Panc1 (cell line): ENCODE measurements around the gene UGT2A2. TPM values are rescaled to one million over a fixed set of nuclear protein-coding genes. Genes with fewer than 3 reads are reported as not detected.

ENCODE experiments used
- ATAC-seq: fragments of 200-7000 bp; cut with Tn5 transposase; 2 replicates; pipeline ENCODE4 v1.9.1; 2020; ENCODE audit warnings: mild to moderate bottlenecking, moderate library complexity
- BruUV-seq: library from RNA; stranded (reverse); fragments of 400-500 nt; replicated peaks from 2 replicates; lab custom pipeline; 2021; lab: Mats Ljungman, UMichigan
- CTCF ChIA-PET: fragments of 300-600 bp; sonication (Branson Sonifier 250); formaldehyde crosslinking; loops from one replicate; lab custom pipeline; 2022; ENCODE audit warnings: antibody characterized with exemption; lab: Charles Lee
- POLR2A ChIA-PET: fragments of 300-600 bp; sonication (Branson Sonifier 250); formaldehyde crosslinking; loops from one replicate; lab custom pipeline; 2022; ENCODE audit warnings: antibody characterized with exemption; lab: Charles Lee
- DNase-seq: peaks from one replicate; pipeline ENCODE4 v3.0.0-alpha.2; 2010; ENCODE audit warnings: low read depth, low spot score
- H3K27ac ChIP-seq: 2 replicates; pipeline ENCODE4 v1.5.1; 2011; ENCODE audit warnings: mild to moderate bottlenecking, low read length, inconsistent platforms
- H3K27me3 ChIP-seq: fragments of 200-500 bp; sonication (Bioruptor generic); 2 replicates; pipeline ENCODE4 v1.6.0; 2014; ENCODE audit warnings: low read length, inconsistent platforms; ENCODE audit not compliant: control insufficient read depth, insufficient read depth
- H3K36me3 ChIP-seq: fragments of 200-500 bp; sonication (Bioruptor generic); 2 replicates; pipeline ENCODE4 v1.5.1; 2014; ENCODE audit warnings: inconsistent platforms, mild to moderate bottlenecking, low read length, moderate library complexity; ENCODE audit not compliant: control insufficient read depth, insufficient read depth
- H3K4me1 ChIP-seq: 2 replicates; pipeline ENCODE4 v1.5.1; 2011; ENCODE audit warnings: inconsistent platforms, mild to moderate bottlenecking, low read length, moderate library complexity; ENCODE audit not compliant: control insufficient read depth, insufficient read depth
- H3K4me3 ChIP-seq, 2 experiments: 2 replicates each; pipeline ENCODE4 v1.5.1; 2011 to 2012; ENCODE audit warnings: low read depth in 2 of 2, low read length in 2 of 2, mild to moderate bottlenecking in 2 of 2, inconsistent platforms in 1 of 2, moderate library complexity in 1 of 2
- H3K9me3 ChIP-seq: fragments of 200-500 bp; sonication (Bioruptor generic); 2 replicates; pipeline ENCODE4 v1.5.1; 2014; ENCODE audit warnings: low read depth, mild to moderate bottlenecking, inconsistent platforms, low read length, moderate library complexity; ENCODE audit not compliant: control insufficient read depth, insufficient read depth
- POLR2AphosphoS5 ChIP-seq: IDR thresholded peaks from 2 replicates; pipeline ENCODE4 v1.6.1; 2012; ENCODE audit warnings: mild to moderate bottlenecking, low read depth, low read length, moderate library complexity
- SIN3A ChIP-seq: IDR thresholded peaks from 2 replicates; pipeline ENCODE4 v1.6.1; 2012; ENCODE audit warnings: low read depth, mild to moderate bottlenecking, low read length, moderate library complexity, borderline replicate concordance; ENCODE audit not compliant: insufficient read depth
- TCF7L2 ChIP-seq: IDR thresholded peaks from 2 replicates; pipeline ENCODE4 v1.6.1; 2011; ENCODE audit warnings: mild to moderate bottlenecking, low read depth, low read length, inconsistent platforms
- in situ Hi-C: cut with HindIII; loops from 2 replicates; pipeline ENCODE4 v1.10.0; 2016; ENCODE audit warnings: low sequenced_read_pairs, low pct_unique_long_range_greater_than_20kb
- intact Hi-C: fragments of 100-400 bp; cut with micrococcal nuclease; formaldehyde crosslinking; loops from one replicate; pipeline ENCODE4 v1.10.0; 2022; ENCODE audit not compliant: unreplicated experiment
- total RNA-seq: library from RNA; stranded (reverse); gene quantifications from one replicate; pipeline ENCODE4 v1.2.1, GENCODE V29; 2021; ENCODE audit not compliant: unreplicated experiment
- TF ChIP-seq, protein P1 (sequence below), 2 experiments: IDR thresholded peaks; 2 replicates each; pipeline ENCODE4 v1.6.1; 2011 to 2012; ENCODE audit warnings: low read depth in 2 of 2, control low read depth in 1 of 2, low read length in 1 of 2, mild to moderate bottlenecking in 1 of 2, moderate library complexity in 1 of 2; ENCODE audit not compliant: insufficient read depth in 1 of 2
- TF ChIP-seq, protein P2 (sequence below): fragments of 450-650 bp; IDR thresholded peaks from 2 replicates; pipeline ENCODE4 v1.5.1; 2017; ENCODE audit warnings: mild to moderate bottlenecking

Gene UGT2A2
- total RNA-seq, 1 experiment from 2014 or later, result not detected

DNA sequence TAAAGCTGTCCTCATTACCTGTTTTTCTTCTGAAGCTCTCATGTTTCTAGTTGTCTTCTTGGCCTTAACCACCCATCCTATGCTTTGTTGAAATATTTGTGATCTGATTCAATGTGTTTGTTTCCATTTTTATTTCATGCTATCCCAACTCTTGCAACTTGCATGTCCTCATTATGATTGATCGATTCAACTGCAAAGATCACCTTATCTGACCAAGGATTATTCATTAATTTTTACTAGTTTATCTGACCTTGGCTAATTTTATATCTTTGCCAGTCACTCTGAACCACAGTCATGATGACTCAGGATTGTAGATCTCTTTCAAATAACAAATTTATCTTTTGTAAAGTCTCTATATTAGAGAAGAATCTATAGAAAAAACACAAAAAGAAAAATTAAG lies 70.7 kb downstream of the UGT2A2 start:
- POLR2A ChIA-PET, result no interaction called here
- H3K9me3 ChIP-seq, result no peaks in the 10 kb centered on the region
- no peaks in the 10 kb centered on the region for H3K4me1 ChIP-seq
- no peak overlapping the region for H3K4me3 ChIP-seq
- CTCF ChIA-PET, result no interaction called here
- ATAC-seq (no peak), DNase-seq (no peak)
- H3K27ac ChIP-seq, result no peak overlapping the region
- H3K36me3 ChIP-seq, result no peaks in the 10 kb centered on the region
- TF ChIP-seq, protein P1, sequence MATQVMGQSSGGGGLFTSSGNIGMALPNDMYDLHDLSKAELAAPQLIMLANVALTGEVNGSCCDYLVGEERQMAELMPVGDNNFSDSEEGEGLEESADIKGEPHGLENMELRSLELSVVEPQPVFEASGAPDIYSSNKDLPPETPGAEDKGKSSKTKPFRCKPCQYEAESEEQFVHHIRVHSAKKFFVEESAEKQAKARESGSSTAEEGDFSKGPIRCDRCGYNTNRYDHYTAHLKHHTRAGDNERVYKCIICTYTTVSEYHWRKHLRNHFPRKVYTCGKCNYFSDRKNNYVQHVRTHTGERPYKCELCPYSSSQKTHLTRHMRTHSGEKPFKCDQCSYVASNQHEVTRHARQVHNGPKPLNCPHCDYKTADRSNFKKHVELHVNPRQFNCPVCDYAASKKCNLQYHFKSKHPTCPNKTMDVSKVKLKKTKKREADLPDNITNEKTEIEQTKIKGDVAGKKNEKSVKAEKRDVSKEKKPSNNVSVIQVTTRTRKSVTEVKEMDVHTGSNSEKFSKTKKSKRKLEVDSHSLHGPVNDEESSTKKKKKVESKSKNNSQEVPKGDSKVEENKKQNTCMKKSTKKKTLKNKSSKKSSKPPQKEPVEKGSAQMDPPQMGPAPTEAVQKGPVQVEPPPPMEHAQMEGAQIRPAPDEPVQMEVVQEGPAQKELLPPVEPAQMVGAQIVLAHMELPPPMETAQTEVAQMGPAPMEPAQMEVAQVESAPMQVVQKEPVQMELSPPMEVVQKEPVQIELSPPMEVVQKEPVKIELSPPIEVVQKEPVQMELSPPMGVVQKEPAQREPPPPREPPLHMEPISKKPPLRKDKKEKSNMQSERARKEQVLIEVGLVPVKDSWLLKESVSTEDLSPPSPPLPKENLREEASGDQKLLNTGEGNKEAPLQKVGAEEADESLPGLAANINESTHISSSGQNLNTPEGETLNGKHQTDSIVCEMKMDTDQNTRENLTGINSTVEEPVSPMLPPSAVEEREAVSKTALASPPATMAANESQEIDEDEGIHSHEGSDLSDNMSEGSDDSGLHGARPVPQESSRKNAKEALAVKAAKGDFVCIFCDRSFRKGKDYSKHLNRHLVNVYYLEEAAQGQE (IDR thresholded peaks at IDR 0.05; ENCODE audit: insufficient read depth in 1 of 2, low read depth in 2 of 2, low read length in 1 of 2), result no peak
- TF ChIP-seq SIN3A, result no peak
- TF ChIP-seq, protein P2, sequence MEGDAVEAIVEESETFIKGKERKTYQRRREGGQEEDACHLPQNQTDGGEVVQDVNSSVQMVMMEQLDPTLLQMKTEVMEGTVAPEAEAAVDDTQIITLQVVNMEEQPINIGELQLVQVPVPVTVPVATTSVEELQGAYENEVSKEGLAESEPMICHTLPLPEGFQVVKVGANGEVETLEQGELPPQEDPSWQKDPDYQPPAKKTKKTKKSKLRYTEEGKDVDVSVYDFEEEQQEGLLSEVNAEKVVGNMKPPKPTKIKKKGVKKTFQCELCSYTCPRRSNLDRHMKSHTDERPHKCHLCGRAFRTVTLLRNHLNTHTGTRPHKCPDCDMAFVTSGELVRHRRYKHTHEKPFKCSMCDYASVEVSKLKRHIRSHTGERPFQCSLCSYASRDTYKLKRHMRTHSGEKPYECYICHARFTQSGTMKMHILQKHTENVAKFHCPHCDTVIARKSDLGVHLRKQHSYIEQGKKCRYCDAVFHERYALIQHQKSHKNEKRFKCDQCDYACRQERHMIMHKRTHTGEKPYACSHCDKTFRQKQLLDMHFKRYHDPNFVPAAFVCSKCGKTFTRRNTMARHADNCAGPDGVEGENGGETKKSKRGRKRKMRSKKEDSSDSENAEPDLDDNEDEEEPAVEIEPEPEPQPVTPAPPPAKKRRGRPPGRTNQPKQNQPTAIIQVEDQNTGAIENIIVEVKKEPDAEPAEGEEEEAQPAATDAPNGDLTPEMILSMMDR, result no peak
- no peak for TF ChIP-seq TCF7L2
- TF ChIP-seq POLR2AphosphoS5, result no peak
- no peaks in the 10 kb centered on the region for H3K27me3 ChIP-seq
- no TSS peak for BruUV-seq
- intact Hi-C loops (no loop called here), in situ Hi-C loops (no loop called here)

DNA sequence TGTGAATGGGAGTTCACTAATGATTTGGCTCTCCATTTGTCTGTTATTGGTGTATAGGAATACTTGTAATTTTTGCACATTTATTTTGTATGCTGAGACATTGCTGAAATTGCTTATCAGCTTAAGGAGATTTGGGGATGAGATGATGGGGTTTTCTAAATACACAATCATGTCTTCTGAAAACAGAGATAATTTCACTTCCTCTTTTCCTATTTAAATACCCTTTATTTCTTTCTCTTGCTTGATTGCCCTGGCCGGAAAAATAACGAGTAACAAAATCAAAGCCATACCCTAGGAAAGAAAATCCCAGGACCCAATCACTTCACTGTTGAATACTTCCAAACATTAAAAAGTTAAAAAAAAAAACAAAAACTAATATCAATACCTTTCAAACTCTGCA lies 76.0 kb downstream of the UGT2A2 start:
- CTCF ChIA-PET, result no interaction called here
- intact Hi-C loops, result no loop called here
- DNase-seq (no peak), ATAC-seq (no peak)
- Histone ChIP-seq H3K27me3 (no peaks in the 10 kb centered on the region), H3K4me3 (no peak overlapping the region), H3K27ac (no peak overlapping the region), H3K36me3 (no peaks in the 10 kb centered on the region), H3K9me3 (no peaks in the 10 kb centered on the region), H3K4me1 (no peaks in the 10 kb centered on the region)
- in situ Hi-C loops, result no loop called here
- no TSS peak for BruUV-seq
- TF ChIP-seq, protein P1 (IDR thresholded peaks at IDR 0.05; ENCODE audit: insufficient read depth in 1 of 2, low read depth in 2 of 2, low read length in 1 of 2), result no peak
- no peak for TF ChIP-seq POLR2AphosphoS5
- TF ChIP-seq TCF7L2, result no peak
- TF ChIP-seq, protein P2, result no peak
- no peak for TF ChIP-seq SIN3A
- POLR2A ChIA-PET, result no interaction called here
